HG03108 (cell line): ENCODE results near the gene ATG9B.
"Not testable (repeated sequence)": the region's sequence is repeated elsewhere in the genome, so short reads cannot be mapped to it uniquely, and the experiment has no call there.

Experiments
- ATAC-seq: cut with Tn5 transposase; IDR thresholded peaks from one replicate; pipeline ENCODE4 v1.9.1; 2021; ENCODE audit warnings: moderate library complexity; ENCODE audit not compliant: unreplicated experiment

The ATG9B gene

DNA sequence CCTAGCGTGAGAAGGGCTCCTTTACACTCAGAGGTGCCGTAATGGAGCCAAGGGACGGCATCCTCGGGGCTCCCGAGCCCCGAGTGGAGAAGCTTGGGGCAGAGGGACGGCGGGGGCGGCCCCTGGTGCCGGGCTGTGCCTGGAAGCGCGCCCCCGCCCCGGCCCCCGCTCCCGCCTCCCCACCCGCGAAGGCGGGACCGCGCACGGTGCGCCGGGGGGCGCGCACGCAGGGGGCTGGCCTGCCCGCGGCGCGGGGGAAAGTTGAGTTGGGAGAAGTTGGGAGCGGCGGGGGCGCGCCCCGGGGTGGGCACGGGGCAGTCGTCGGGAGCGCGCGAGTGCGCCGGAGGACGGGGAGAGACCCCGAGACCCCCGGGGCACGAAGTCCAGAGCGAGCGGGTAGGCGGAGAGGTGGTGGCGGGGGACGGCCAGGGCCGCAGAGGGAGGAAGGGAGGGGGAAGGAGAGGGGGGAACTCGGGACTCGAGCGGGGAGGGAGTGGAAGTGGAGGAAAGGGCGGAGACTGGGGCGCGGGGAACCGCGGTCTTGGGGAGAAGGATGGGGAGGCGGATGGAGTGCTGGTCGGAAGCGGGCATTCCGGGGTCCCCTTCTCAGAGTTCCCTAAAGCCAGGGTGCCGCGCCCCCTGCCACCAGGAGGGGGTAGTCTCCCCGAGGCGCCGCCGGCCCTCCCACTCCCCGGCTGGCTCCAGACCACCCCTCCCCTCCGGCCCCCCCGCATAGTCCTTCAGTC lies 35.2 kb upstream of the ATG9B start, which contains the start of gene SLC4A2:
Gene SLC4A2, plus strand, starts transcription at position 223 of the 746 bp plus-strand sequence. CDS start 2,399 bp downstream, outside the sequence.
- no peak for ATAC-seq

DNA sequence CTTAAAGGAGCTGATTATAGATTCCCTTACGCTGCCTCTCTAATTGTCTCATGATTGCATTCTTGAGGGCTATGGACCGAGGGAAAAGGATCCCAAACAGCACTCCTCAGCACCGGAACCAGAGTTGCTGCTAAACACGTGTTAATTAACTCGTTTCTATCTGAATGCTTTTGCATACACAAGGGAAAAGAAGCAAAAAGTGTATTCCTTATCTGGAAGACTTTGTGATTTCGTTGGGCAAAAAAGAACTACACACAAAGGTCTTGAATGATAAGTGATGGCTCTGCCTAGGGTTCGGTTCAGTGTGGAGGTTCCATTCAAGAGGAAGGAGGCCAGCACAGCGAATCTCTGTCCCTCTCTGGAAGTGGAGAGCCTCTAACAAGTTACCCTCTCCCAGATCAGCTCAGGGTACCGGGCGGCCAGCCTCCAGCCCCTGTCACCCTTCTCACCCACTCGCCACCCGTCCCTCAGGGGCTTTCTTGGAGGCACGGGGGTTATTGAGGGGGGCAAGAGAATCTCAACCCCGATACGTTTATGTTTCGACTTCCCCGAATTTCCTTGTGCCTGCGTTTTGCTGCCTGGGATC lies 34.6 kb upstream of the ATG9B start:
- ATAC-seq, result no peak

DNA sequence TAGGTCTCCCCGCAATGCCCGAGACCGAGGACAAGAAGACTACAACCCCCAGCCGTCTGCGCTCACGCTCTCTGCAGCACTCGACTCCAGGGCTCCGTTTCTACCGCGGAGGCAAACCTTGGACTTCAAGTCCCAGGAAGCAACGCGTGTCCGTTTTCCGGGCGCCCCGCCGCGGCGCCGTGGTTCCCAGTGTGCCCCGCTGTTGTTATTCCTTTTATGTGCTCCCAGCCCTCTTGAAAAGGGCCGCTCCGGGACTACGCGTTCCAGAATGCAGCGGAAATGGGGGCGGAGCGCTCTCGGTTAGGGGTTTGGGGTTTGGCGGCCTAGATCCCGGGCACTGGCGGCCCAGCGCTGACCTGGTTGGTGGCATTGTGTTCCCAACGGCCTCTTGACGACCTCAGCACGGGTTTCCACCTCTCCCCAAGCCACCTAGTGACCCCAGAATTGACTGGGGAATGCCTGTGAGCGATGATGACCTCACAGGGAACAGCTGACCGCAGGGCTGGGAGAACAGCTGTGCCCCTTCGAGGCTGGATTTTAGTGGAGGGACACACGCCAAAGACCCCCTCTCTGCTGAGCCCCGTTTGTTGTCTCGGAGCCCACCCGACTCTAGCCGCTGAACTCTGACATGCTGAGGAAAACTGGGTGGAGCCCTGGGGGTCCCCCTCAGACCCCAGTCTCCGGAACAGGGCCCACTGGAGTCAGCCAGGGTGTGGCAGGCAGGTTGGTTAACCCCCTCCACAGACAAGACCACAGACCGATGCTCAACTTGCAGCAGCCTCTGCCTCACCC lies 33.9 kb upstream of the ATG9B start:
- ATAC-seq, result peak; percentile 85

GRCh38 chr7:151057506-151057988 lies 33.3 kb upstream of the ATG9B start, which contains the start of gene CDK5:
Gene CDK5 (minus strand): TSS chr7:151057897. CDS start chr7:151057848, 49 bp downstream.
- ATAC-seq, result peak; percentile 4

GRCh38 chr7:151056666-151057505 lies 32.6 kb upstream of the ATG9B start:
- no peak for ATAC-seq

GRCh38 chr7:151056283-151056665 lies 32.0 kb upstream of the ATG9B start:
- ATAC-seq, result no peak

GRCh38 chr7:151053751-151054150 lies 29.5 kb upstream of the ATG9B start:
- ATAC-seq, result no peak

DNA sequence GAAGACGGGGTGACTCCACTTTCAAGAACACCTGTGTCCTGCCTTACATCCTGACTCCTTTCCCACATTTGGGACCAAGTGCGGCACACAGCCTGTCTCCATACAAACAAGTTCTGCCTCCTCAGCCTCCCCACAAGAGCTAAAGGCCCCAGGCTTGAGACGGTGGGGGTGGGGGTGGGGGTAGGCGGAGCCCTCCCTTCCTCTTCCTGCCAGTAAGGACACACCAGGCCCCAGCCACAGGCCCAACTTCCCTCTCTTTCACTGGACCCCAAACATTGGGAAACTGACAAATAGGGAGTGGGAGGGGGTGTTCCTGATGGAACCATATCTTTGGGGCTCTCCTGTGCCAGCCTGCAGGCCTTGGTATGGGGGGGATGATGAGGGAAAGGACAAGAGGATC lies 28.8 kb upstream of the ATG9B start:
- no peak for ATAC-seq

DNA sequence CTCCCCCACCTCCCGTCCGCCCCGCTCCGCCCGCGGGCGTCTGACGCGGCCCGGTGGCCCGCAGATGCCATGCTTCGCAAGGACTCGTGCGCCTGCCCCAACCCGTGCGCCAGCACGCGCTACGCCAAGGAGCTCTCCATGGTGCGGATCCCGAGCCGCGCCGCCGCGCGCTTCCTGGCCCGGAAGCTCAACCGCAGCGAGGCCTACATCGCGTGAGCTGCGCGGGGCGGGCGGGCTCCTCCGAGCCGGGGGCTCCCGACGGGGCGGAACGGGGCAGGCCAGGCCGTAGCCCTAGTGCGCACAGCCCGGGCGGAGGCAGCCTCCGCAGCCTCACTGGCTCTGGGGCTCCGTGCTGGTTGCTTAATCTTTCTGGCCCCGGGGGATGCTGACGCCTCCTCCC lies 26.8 kb upstream of the ATG9B start:
- no peak for ATAC-seq

GRCh38 chr7:151048911-151049463 lies 24.7 kb upstream of the ATG9B start:
- no peak for ATAC-seq

GRCh38 chr7:151047976-151048815 lies 23.9 kb upstream of the ATG9B start, which contains the start of gene ASIC3:
Gene ASIC3 (plus strand): TSS chr7:151048531. CDS start chr7:151048886, 355 bp downstream.
- ATAC-seq, result no peak

- no peak for ATAC-seq
Measured at GRCh38 chr7:151046603-151047573, 22.6 kb upstream of the ATG9B start.

DNA sequence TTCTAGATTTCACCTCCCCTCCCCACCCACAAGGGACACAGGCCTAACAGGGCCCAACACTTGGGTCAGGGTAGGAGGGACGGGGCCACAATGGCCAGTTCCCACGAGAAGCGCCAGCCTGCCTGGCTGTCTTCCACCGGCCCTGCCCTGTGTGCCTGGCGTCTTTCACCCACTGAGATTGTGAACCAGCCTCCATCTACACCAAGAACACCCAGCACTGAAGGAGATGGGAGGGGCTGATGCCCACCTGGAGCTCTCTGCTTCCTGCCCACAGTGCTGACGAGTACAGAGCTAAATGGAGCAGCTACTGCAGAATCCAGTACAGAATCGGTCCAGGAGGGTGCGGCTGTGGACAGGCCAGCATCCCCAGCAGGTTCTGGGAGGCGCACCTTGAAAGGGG lies 21.7 kb upstream of the ATG9B start:
- ATAC-seq, result no peak

DNA sequence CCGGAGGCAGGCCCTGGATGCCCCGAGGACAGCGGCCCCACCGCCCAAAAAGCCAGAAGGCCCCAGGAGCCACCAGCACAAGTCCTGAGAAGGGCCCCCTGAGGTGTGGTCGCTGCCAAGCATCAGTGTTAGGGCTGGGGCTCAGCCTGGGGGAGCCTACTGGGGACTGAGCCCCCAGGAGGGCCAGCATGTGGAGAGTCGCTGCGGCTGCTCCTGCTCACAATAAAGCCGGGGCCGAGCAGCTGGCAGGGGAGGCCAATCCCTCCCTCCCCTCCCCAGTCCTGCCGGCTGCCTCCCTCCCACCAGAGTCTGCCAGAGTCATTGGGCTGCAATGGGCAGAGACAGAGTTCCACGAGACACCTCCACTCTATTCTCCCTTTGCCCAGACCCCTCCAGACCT lies 21.0 kb upstream of the ATG9B start:
- no peak for ATAC-seq

DNA sequence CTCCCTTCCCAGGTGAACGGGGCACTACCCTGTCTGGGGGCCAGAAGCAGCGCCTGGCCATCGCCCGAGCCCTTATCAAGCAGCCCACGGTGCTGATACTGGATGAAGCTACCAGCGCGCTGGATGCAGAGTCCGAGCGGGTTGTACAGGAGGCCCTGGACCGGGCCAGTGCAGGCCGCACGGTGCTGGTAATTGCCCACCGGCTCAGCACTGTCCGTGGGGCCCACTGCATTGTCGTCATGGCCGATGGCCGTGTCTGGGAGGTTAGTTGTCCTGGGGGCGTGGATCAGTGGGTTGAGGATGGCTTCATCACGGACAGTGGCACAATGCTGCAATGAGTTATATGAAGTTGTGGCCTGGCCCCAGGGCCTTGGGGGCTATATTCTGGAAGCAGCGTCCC lies 19.7 kb upstream of the ATG9B start:
- ATAC-seq, result no peak

DNA sequence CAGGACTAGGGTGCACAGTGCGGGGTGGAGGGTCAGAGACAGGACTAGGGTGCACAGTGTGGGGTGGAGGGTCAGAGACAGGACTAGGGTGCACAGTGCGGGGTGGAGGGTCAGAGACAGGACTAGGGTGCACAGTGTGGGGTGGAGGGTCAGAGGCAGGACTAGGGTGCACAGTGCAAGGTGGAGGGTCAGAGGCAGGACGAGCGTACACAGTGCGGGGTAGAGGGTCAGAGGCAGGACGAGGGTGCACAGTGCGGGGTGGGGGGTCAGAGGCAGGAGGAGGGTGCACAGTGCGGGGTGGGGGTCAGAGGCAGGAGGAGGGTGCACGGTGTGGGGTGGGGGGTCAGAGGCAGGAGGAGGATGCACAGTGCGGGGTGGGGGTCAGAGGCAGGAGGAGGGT lies 19.2 kb upstream of the ATG9B start:
- ATAC-seq, result not testable (repeated sequence)

DNA sequence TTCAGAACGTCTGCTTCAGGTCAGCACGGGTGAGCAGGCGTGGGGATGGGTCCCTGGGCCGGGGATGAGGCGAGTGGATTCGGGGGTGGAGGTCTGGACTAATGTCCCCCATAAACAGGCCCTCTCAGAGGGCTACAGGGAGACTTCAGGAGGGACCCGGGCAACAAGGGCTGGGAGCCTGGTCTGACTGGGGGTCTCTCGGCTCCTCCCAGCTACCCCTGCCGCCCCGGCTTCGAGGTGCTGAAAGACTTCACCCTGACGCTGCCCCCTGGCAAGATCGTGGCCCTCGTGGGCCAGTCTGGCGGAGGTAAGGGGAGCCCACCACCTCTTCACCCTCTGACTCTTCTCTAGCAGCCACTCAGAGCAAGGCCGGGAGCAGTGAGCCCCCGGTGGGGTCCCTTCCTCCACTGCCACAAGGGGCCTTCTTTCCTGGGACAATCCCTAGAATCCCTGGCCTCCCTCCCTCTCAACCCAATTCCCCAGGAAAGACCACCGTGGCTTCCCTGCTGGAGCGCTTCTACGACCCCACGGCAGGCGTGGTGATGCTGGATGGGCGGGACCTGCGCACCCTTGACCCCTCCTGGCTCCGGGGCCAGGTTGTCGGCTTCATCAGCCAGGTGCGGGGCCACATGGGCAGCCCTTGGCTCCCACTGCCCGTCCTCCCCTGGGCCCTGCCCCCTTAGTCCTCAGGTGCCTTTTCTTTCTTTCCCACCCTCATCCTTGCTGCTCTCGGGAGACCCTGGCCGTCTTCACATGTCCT lies 16.5 kb upstream of the ATG9B start:
- ATAC-seq, result no peak
